HG03520 (cell line): ENCODE measurements around the gene OR1L8.
"Not testable (repeated sequence)": the region's sequence is repeated elsewhere in the genome, so short reads cannot be mapped to it uniquely, and the experiment has no call there.

Experiments used
- ATAC-seq: cut with Tn5 transposase; IDR thresholded peaks from one replicate; pipeline ENCODE4 v1.9.1; 2021; ENCODE audit warnings: mild to moderate bottlenecking, moderate library complexity; ENCODE audit not compliant: unreplicated experiment

Gene OR1L8

GRCh38 chr9:122583284-122583683, at the start of gene OR1L8:
TSS of gene OR1L8 (minus strand) at chr9:122583384. CDS start at chr9:122568477, 14,907 bp downstream.
- ATAC-seq: not testable (repeated sequence)

GRCh38 chr9:122619996-122620395, 36.8 kb upstream of the OR1L8 start:
- ATAC-seq: no peak

- ATAC-seq: no peak
Measured at GRCh38 chr9:122614362-122614761, 31.2 kb upstream of the OR1L8 start, which contains the start of gene OR1Q1. TSS of gene OR1Q1 (plus strand) at chr9:122614738. CDS start at chr9:122614738, 0 bp downstream.

- no peak for ATAC-seq
Measured at GRCh38 chr9:122609804-122610203, 26.6 kb upstream of the OR1L8 start.

- no peak for ATAC-seq
Measured at GRCh38 chr9:122606587-122606986, 23.4 kb upstream of the OR1L8 start.

- ATAC-seq: no peak
Measured at GRCh38 chr9:122605691-122606090, 22.5 kb upstream of the OR1L8 start.

GRCh38 chr9:122580360-122580759, 2.8 kb downstream of the OR1L8 start:
- no peak for ATAC-seq

- no peak for ATAC-seq
Measured at GRCh38 chr9:122579874-122580273, 3.3 kb downstream of the OR1L8 start.

GRCh38 chr9:122572456-122572855, 10.7 kb downstream of the OR1L8 start:
- ATAC-seq: no peak

- ATAC-seq: no peak
Measured at GRCh38 chr9:122567901-122568300, 15.3 kb downstream of the OR1L8 start.

GRCh38 chr9:122562134-122562760, 20.9 kb downstream of the OR1L8 start:
- no peak for ATAC-seq

GRCh38 chr9:122561446-122561845, 21.7 kb downstream of the OR1L8 start:
- ATAC-seq: no peak

GRCh38 chr9:122552812-122553211, 30.4 kb downstream of the OR1L8 start, which contains the start of gene OR1N2:
TSS of gene OR1N2 (plus strand) at chr9:122553112. CDS start at chr9:122553212, 100 bp downstream.
- ATAC-seq: no peak

GRCh38 chr9:122551371-122551770, 31.8 kb downstream of the OR1L8 start:
- ATAC-seq: no peak

GRCh38 chr9:122546196-122546595, 37.0 kb downstream of the OR1L8 start:
- ATAC-seq: no peak

- no peak for ATAC-seq
Measured at GRCh38 chr9:122538757-122539156, 44.4 kb downstream of the OR1L8 start.

GRCh38 chr9:122537066-122537465, 46.1 kb downstream of the OR1L8 start:
- ATAC-seq: not testable (repeated sequence)

GRCh38 chr9:122536134-122536533, 47.0 kb downstream of the OR1L8 start:
- ATAC-seq: no peak

- ATAC-seq: not testable (repeated sequence)
Measured at GRCh38 chr9:122531157-122531556, 52.0 kb downstream of the OR1L8 start.

- no peak for ATAC-seq
Measured at GRCh38 chr9:122527193-122527592, 56.0 kb downstream of the OR1L8 start, which contains the start of gene OR1N1. TSS of gene OR1N1 (minus strand) at chr9:122527293. CDS start at chr9:122527293, 0 bp downstream.

- no peak for ATAC-seq
Measured at GRCh38 chr9:122526602-122527001, 56.6 kb downstream of the OR1L8 start.

- ATAC-seq: no peak
Measured at GRCh38 chr9:122519376-122519775, 63.8 kb downstream of the OR1L8 start.

- no peak for ATAC-seq
Measured at GRCh38 chr9:122518841-122519240, 64.3 kb downstream of the OR1L8 start, which contains the start of gene OR1J4. TSS of gene OR1J4 (plus strand) at chr9:122519141. CDS start at chr9:122519141, 0 bp downstream.
